ENCODE data around the gene OASL.
A peak's percentile ranks its signal among the peaks of the same experiment; 100 is the strongest.

The OASL gene

DNA sequence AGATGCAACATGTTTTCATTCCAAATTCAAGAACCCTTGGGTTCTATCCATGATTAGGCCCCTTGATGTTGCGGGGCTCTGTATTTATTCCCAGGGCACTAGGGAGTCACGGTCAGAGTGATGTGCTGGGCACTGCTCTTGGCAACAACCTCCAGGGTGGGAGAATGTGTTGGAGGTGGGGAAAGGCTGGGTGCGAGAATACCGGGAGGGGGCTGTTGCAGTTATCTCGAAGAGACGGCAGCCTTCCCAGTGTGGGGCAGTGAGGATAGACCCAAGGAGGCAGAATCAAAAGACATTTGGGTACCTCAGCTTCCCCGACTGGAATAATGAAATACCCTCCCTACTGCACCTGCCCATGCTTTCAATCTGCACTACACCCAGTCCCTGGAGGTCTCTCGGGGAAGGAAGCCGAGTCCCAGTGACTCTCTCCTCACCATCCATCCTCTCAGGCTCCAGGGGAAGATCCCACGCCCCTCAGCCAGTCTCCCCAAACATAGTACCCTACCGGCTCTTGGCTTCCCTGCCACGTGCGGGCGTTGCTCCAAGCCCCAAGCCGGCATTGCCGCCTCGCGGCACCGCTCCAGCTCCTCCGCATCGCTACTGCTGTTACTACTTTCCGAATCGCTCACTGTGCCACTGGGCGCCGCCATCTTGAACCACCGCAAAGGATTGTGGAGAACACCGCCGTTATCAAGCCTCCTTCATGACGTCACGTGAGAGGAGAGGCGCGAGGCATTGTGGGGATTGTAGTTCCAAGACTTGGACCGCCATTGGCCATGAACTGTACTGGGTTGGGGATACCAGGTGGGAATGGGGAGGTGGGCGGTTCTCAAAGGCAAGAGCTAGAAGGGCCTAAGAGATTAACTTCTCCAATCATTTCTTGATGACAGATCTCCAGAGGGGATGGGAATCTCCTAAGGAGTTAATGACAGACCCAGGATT lies 22.9 kb downstream of the OASL start, which contains the start of gene C12orf43:
TSS of gene C12orf43 (minus strand) at position 663 of the 942 bp plus-strand sequence. CDS start at position 650, 13 bp downstream.
- DNase-seq (ENCODE audit: low read depth in 1 of 2, low spot score in 1 of 2): peak; percentile 82 to 84

- no peak for DNase-seq (ENCODE audit: low read depth in 1 of 2, low spot score in 1 of 2)
Measured at GRCh38 chr12:121013715-121014114, 25.3 kb downstream of the OASL start.

DNA sequence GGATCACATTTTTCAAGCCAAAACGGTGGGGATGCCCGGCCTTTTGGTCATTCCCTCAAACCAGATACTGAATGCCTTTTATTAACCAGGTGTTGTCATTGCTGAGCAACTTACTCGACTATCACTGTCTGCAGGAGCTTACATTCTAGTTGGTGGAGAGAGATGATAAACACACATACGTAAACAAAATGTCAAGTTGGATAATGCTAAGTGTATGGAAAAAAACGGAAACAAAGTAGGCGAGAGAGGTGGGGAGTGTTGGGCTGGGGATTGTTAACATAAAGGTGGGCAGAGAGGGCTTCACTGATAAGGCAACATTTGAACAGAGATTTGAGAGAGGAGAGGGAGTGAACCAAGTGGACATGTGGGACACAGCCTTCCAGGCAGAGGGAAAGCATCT lies 27.2 kb downstream of the OASL start:
- DNase-seq (ENCODE audit: low read depth in 1 of 2, low spot score in 1 of 2): no peak

- DNase-seq (ENCODE audit: low read depth in 1 of 2, low spot score in 1 of 2): no peak
Measured at GRCh38 chr12:121010860-121011259, 28.2 kb downstream of the OASL start.

GRCh38 chr12:121009741-121010140 lies 29.3 kb downstream of the OASL start:
- no peak for DNase-seq (ENCODE audit: low read depth in 1 of 2, low spot score in 1 of 2)

- DNase-seq (ENCODE audit: low read depth in 1 of 2, low spot score in 1 of 2): no peak
Measured at GRCh38 chr12:121008347-121009098, 30.5 kb downstream of the OASL start.

DNA sequence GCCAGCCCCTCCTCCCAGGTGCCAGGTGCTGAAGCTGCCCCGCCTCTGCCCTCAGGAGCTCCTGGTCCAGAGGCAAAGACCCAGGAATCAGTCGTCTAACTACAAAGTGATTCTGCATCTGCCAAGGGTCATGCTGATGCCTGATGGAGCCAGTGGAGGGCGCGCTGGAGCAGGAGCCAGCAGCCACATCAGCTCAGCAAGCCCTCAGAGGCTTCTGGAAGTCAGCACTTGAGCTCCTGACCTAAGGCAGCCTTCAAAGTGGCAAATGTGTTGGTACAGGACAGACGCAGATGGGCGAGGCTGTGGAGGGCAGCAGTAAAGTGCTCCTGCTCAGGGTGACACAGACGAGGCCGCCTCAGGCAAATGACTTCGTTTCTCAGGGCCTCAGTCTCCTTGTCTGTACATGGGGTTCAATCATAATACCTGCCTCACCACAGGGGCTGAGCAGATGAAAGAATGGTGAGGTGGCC lies 33.7 kb downstream of the OASL start:
- DNase-seq (ENCODE audit: low read depth in 1 of 2, low spot score in 1 of 2): peak in 1 of 2 donors; percentile 11

GRCh38 chr12:121004253-121004815 lies 34.7 kb downstream of the OASL start:
- DNase-seq (ENCODE audit: low read depth in 1 of 2, low spot score in 1 of 2): no peak

GRCh38 chr12:121003650-121004049 lies 35.4 kb downstream of the OASL start:
- no peak for DNase-seq (ENCODE audit: low read depth in 1 of 2, low spot score in 1 of 2)

DNA sequence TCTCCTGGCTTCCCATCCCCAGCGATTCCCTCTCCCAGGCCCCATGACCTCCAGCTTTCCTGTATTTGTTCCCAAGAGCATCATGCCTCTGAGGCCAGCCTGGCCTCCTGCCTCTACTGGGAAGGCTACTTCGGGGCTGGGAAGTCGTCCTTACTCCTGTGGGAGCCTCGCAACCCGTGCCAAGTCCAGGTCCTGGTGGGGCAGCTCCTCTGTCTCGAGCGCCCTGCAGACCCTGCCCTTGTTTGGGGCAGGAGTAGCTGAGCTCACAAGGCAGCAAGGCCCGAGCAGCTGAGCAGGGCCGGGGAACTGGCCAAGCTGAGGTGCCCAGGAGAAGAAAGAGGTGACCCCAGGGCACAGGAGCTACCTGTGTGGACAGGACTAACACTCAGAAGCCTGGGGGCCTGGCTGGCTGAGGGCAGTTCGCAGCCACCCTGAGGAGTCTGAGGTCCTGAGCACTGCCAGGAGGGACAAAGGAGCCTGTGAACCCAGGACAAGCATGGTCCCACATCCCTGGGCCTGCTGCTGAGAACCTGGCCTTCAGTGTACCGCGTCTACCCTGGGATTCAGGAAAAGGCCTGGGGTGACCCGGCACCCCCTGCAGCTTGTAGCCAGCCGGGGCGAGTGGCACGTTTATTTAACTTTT lies 37.1 kb downstream of the OASL start:
- no peak for DNase-seq (ENCODE audit: low read depth in 1 of 2, low spot score in 1 of 2)

DNA sequence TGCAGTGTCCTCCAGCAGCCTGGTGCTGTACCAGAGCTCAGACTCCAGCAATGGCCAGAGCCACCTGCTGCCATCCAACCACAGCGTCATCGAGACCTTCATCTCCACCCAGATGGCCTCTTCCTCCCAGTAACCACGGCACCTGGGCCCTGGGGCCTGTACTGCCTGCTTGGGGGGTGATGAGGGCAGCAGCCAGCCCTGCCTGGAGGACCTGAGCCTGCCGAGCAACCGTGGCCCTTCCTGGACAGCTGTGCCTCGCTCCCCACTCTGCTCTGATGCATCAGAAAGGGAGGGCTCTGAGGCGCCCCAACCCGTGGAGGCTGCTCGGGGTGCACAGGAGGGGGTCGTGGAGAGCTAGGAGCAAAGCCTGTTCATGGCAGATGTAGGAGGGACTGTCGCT lies 38.0 kb downstream of the OASL start:
- DNase-seq (ENCODE audit: low read depth in 1 of 2, low spot score in 1 of 2): no peak

GRCh38 chr12:121000530-121000929 lies 38.5 kb downstream of the OASL start:
- DNase-seq (ENCODE audit: low read depth in 1 of 2, low spot score in 1 of 2): no peak

DNA sequence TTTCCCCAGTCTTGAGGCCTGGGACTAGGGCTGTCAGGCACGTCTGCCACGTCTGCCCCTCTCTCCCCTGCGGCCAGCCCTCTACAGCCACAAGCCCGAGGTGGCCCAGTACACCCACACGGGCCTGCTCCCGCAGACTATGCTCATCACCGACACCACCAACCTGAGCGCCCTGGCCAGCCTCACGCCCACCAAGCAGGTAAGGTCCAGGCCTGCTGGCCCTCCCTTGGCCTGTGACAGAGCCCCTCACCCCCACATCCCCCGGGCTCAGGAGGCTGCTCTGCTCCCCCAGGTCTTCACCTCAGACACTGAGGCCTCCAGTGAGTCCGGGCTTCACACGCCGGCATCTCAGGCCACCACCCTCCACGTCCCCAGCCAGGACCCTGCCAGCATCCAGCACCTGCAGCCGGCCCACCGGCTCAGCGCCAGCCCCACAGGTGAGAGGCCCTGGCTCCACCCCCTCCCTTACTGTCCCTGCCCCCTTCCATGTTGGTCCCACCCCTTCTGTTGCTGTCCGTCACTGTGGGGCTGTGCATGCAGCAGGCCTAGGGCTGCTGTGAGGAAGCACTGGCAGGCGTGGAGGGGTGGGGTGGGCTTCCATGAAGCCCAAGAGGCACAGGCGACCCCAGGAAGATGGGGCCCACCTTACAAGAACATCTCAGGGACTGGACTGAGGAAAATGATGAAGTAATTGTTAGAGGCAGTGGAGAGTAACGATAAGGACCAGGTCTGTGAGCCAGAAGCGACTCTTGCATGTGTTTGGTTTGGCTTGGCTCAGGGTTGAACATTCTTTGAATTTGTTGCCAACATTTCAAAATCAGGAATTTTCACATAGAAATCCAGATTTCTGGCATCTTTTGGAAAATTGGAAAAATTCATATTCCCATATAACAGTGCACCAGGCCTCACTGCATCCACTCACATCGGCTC lies 39.6 kb downstream of the OASL start:
- no peak for DNase-seq (ENCODE audit: low read depth in 1 of 2, low spot score in 1 of 2)

GRCh38 chr12:120998435-120998834 lies 40.6 kb downstream of the OASL start:
- no peak for DNase-seq (ENCODE audit: low read depth in 1 of 2, low spot score in 1 of 2)

- DNase-seq (ENCODE audit: low read depth in 1 of 2, low spot score in 1 of 2): no peak
Measured at GRCh38 chr12:120997448-120997847, 41.6 kb downstream of the OASL start.

DNA sequence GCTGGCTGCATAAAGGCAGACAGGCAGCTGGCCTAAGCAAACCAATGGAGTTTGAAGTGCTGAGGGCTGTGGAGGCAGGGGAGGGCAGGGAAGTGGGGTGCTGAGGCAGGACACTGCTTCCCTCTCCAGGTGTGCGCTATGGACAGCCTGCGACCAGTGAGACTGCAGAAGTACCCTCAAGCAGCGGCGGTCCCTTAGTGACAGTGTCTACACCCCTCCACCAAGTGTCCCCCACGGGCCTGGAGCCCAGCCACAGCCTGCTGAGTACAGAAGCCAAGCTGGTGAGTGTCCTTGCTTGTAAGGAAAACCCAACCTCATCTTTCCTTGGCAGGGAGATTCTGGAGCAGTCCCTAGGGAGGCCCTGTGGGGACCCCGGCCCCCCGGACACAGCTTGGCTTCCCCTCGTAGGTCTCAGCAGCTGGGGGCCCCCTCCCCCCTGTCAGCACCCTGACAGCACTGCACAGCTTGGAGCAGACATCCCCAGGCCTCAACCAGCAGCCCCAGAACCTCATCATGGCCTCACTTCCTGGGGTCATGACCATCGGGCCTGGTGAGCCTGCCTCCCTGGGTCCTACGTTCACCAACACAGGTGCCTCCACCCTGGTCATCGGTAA lies 42.8 kb downstream of the OASL start:
- DNase-seq (ENCODE audit: low read depth in 1 of 2, low spot score in 1 of 2): no peak

DNA sequence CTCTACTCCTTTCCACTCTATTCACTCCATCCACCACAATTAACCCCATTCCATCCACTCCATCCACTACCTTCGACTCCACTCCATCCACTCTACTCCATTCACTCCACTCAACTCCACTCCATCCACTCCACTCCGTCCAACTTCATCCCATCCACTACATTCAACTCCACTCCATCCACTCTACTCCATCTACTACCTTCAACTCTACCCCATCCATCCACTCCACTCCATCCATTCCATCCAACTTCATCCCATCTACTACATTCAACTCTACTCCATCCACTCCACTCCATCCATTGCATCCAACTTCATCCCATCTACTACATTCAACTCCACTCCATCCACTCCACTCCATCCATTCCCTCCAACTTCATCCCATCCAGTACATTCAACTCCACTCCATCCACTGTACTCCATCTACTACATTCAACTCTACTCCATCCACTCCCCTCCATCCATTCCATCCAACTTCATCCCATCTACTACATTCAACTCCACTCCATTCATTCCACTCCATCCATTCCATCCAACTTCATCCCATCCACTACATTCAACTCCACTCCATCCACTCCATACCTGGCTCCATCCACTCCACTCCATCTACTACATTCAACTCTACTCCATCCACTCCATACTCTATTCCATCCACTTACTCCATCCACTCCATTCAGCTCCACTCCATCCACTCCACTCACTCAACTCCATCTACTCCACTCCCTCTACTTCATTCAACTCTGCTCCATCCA lies 44.3 kb downstream of the OASL start:
- no peak for DNase-seq (ENCODE audit: low read depth in 1 of 2, low spot score in 1 of 2)

- no peak for DNase-seq (ENCODE audit: low read depth in 1 of 2, low spot score in 1 of 2)
Measured at GRCh38 chr12:120994059-120994458, 45.0 kb downstream of the OASL start.

DNA sequence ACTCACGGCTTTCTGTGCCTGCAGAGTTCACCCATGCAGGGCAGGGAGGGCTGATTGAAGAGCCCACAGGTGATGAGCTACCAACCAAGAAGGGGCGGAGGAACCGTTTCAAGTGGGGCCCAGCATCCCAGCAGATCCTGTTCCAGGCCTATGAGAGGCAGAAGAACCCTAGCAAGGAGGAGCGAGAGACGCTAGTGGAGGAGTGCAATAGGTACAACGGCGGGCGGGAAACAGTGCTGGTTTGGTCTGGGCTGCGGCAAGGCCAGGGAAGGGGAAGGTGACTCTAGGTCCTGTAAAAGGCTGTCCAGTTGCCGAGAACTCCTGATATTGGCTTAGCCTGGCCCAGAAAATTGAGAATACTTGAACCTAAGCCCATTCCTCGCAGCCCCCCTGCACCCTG lies 45.5 kb downstream of the OASL start:
- no peak for DNase-seq (ENCODE audit: low read depth in 1 of 2, low spot score in 1 of 2)
